Mesothelial cell of epicardium (in vitro differentiated cells): ENCODE data around the gene KCTD12. TPM values are rescaled to one million over a fixed set of nuclear protein-coding genes. Genes with fewer than 3 reads are reported as not detected.

ENCODE experiments used
- DNase-seq, 2 experiments: peaks; one replicate each; pipeline ENCODE4 v3.0.0; 2021; ENCODE audit warnings: low spot score in 2 of 2; ENCODE audit not compliant: unreplicated experiment in 2 of 2
- H3K27ac Mint-ChIP-seq: 2 replicates; pipeline ENCODE4 v1.8.0; 2021; ENCODE audit warnings: mixed read lengths
- H3K27me3 Mint-ChIP-seq: 2 replicates; pipeline ENCODE4 v1.8.0; 2021; ENCODE audit warnings: low read depth, mixed read lengths
- H3K36me3 Mint-ChIP-seq: 2 replicates; pipeline ENCODE4 v1.8.0; 2021; ENCODE audit warnings: mixed read lengths
- H3K4me1 Mint-ChIP-seq: 2 replicates; pipeline ENCODE4 v1.8.0; 2021; ENCODE audit warnings: mixed read lengths
- H3K4me3 Mint-ChIP-seq: 2 replicates; pipeline ENCODE4 v1.8.0; 2021; ENCODE audit warnings: mild to moderate bottlenecking, moderate library complexity, mixed read lengths
- H3K9me3 Mint-ChIP-seq: 2 replicates; pipeline ENCODE4 v1.8.0; 2021; ENCODE audit warnings: mixed read lengths
- CTCF ChIP-seq: fragments of 200-600 bp; sonication (generic); IDR thresholded peaks from one replicate; pipeline ENCODE4 v1.5.0; 2021; ENCODE audit warnings: antibody characterized with exemption; ENCODE audit not compliant: unreplicated experiment
- total RNA-seq: library from RNA; stranded (reverse); gene quantifications from 3 replicates; pipeline ENCODE4 v1.2.1, GENCODE V29; 2021

Gene KCTD12
- total RNA-seq, 1 donor from 2014 or later = 142 TPM

- no peak for TF ChIP-seq CTCF
- no peak for DNase-seq
- Mint-ChIP-seq H3K4me3 (no peak overlapping the region), H3K9me3 (no peaks in the 10 kb centered on the region), H3K27ac (no peak overlapping the region), H3K36me3 (no peaks in the 10 kb centered on the region), H3K27me3 (peaks cover 8% of the 10 kb centered on the region), H3K4me1 (no peaks in the 10 kb centered on the region)
Measured at GRCh38 chr13:76865996-76866503, 20.2 kb downstream of the KCTD12 start.

GRCh38 chr13:76865109-76865508, 21.1 kb downstream of the KCTD12 start:
- Mint-ChIP-seq H3K27ac (no peak overlapping the region), H3K4me1 (no peaks in the 10 kb centered on the region), H3K36me3 (no peaks in the 10 kb centered on the region), H3K9me3 (peaks cover 1% of the 10 kb centered on the region), H3K4me3 (no peak overlapping the region), H3K27me3 (peaks cover 8% of the 10 kb centered on the region)
- no peak for DNase-seq
- no peak for TF ChIP-seq CTCF

GRCh38 chr13:76864259-76864658, 21.9 kb downstream of the KCTD12 start:
- peaks cover 8% of the 10 kb centered on the region for H3K27me3 Mint-ChIP-seq
- H3K27ac Mint-ChIP-seq = no peak overlapping the region
- H3K4me3 Mint-ChIP-seq = no peak overlapping the region
- H3K4me1 Mint-ChIP-seq = no peaks in the 10 kb centered on the region
- no peak for TF ChIP-seq CTCF
- H3K9me3 Mint-ChIP-seq = peaks cover 10% of the 10 kb centered on the region
- DNase-seq = no peak
- no peaks in the 10 kb centered on the region for H3K36me3 Mint-ChIP-seq

- no peak for DNase-seq
- no peak for TF ChIP-seq CTCF
- peaks cover 8% of the 10 kb centered on the region for H3K27me3 Mint-ChIP-seq
- H3K36me3 Mint-ChIP-seq = peaks cover 1% of the 10 kb centered on the region
- peaks cover 14% of the 10 kb centered on the region for H3K9me3 Mint-ChIP-seq
- no peaks in the 10 kb centered on the region for H3K4me1 Mint-ChIP-seq
- no peak overlapping the region for H3K4me3 Mint-ChIP-seq
- no peak overlapping the region for H3K27ac Mint-ChIP-seq
Measured at GRCh38 chr13:76863022-76863421, 23.2 kb downstream of the KCTD12 start.

GRCh38 chr13:76861859-76862258, 24.3 kb downstream of the KCTD12 start:
- Mint-ChIP-seq H3K9me3 (peaks cover 18% of the 10 kb centered on the region), H3K4me1 (no peaks in the 10 kb centered on the region), H3K4me3 (no peak overlapping the region), H3K27ac (no peak overlapping the region), H3K36me3 (peaks cover 1% of the 10 kb centered on the region), H3K27me3 (peaks cover 8% of the 10 kb centered on the region)
- DNase-seq = no peak
- no peak for TF ChIP-seq CTCF

- no peak for DNase-seq
- no peak for TF ChIP-seq CTCF
- no peaks in the 10 kb centered on the region for H3K4me1 Mint-ChIP-seq
- peaks cover 20% of the 10 kb centered on the region for H3K9me3 Mint-ChIP-seq
- H3K27me3 Mint-ChIP-seq = peaks cover 5% of the 10 kb centered on the region
- H3K4me3 Mint-ChIP-seq = no peak overlapping the region
- H3K27ac Mint-ChIP-seq = no peak overlapping the region
- H3K36me3 Mint-ChIP-seq = peaks cover 1% of the 10 kb centered on the region
Measured at GRCh38 chr13:76860706-76861105, 25.5 kb downstream of the KCTD12 start.
